BJ (cell line): ENCODE results near the gene ESF1. TPM values are rescaled to one million over a fixed set of nuclear protein-coding genes. Genes with fewer than 3 reads are reported as not detected.
"Not testable (repeated sequence)": the region's sequence is repeated elsewhere in the genome, so short reads cannot be mapped to it uniquely, and the experiment has no call there.

Experiments used
- CTCF ChIA-PET: fragments of 350-600 bp; formaldehyde crosslinking; extraction: SDS; loops from one replicate; lab custom pipeline; 2021; ENCODE audit warnings: antibody characterized with exemption, inconsistent platforms; lab: Yijun Ruan, JAX
- POLR2A ChIA-PET: fragments of 300-600 bp; sonication (Branson Sonifier 250); formaldehyde crosslinking; extraction: SDS; loops from one replicate; lab custom pipeline; 2021; ENCODE audit warnings: antibody characterized with exemption; lab: Charles Lee
- DNase-seq: peaks from one replicate; pipeline ENCODE4 v3.0.0-alpha.2; 2011; ENCODE audit warnings: low read depth
- H3K27me3 ChIP-seq: 2 replicates; pipeline ENCODE4 v1.6.0; 2011; ENCODE audit warnings: low read length; ENCODE audit not compliant: control insufficient read depth, insufficient read depth
- H3K36me3 ChIP-seq: 2 replicates; pipeline ENCODE4 v1.5.1; 2011; ENCODE audit warnings: low read length; ENCODE audit not compliant: control insufficient read depth, insufficient read depth
- H3K4me3 ChIP-seq: 2 replicates; pipeline ENCODE4 v1.5.1; 2011; ENCODE audit warnings: low read depth, mild to moderate bottlenecking, control low read depth, low read length
- polyA plus RNA-seq: library from polyadenylated mRNA; depleted of rRNA; stranded (reverse); fragments of >200 nt; gene quantifications from 2 replicates; pipeline ENCODE4 v1.2.3, GENCODE V29; 2011
- TF ChIP-seq, protein P1 (sequence below): IDR thresholded peaks from 2 replicates; pipeline ENCODE4 v1.5.1; 2011; ENCODE audit warnings: low read depth, mild to moderate bottlenecking, control low read depth, inconsistent platforms, low read length, moderate library complexity; ENCODE audit not compliant: insufficient read depth

ESF1 gene
- polyA plus RNA-seq, 1 experiment, result 0.76 TPM

DNA sequence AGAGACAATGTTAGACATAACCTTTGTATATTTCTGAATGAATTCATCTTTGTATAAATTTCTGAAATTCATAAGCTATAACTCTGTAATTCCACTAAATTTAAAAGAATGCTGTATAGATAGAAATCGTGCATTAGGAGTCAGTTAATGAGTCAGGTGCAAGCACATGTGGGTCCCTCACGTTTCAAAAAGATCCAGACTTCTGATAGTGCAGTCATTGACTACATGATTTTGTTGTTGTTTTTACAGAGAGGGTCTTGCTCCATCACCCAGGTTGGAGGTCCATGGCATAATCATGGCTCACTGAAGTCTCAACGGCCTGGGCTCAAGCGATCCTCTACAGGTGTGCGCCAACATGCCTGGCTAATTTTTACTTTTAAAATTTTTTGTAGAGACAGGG, 14.6 kb downstream of the ESF1 start:
- ChIA-PET CTCF (no interaction called here), POLR2A (no interaction called here)
- peaks cover 1% of the 10 kb centered on the region for H3K36me3 ChIP-seq

DNA sequence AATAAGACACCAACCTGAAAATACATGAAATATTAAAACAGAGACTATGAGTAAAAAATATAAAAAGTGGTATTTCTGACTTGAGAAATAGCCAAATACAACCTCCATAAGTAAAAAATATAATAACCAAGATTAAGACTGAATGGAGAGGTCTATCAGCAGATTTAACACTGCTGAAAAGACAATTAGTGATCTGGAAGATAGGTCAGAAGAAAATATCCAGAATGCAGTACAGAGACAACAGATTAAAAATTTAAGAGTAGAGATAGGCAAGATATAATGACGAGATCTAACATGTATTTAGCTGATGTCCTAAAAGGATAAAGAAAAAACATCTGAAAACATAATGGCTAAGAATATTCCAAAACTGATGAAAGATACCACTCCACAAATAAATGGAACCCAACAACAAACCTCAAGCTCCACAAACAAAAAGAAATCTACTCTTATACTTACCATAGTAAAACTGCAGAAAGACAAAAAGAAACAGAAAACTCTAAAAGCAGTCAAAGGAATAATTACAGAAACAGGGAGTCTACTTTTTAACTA, 18.8 kb downstream of the ESF1 start:
- Histone ChIP-seq H3K36me3 (peaks cover 3% of the 10 kb centered on the region), H3K4me3 (no peak overlapping the region), H3K27me3 (no peaks in the 10 kb centered on the region)
- TF ChIP-seq, protein P1, sequence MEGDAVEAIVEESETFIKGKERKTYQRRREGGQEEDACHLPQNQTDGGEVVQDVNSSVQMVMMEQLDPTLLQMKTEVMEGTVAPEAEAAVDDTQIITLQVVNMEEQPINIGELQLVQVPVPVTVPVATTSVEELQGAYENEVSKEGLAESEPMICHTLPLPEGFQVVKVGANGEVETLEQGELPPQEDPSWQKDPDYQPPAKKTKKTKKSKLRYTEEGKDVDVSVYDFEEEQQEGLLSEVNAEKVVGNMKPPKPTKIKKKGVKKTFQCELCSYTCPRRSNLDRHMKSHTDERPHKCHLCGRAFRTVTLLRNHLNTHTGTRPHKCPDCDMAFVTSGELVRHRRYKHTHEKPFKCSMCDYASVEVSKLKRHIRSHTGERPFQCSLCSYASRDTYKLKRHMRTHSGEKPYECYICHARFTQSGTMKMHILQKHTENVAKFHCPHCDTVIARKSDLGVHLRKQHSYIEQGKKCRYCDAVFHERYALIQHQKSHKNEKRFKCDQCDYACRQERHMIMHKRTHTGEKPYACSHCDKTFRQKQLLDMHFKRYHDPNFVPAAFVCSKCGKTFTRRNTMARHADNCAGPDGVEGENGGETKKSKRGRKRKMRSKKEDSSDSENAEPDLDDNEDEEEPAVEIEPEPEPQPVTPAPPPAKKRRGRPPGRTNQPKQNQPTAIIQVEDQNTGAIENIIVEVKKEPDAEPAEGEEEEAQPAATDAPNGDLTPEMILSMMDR, result no peak
- ChIA-PET CTCF (interaction anchor here (1.6 kb wide), 1 partner anchor 9 kb away, joined by 5 read pairs; no protein-coding TSS in a partner anchor), POLR2A (no interaction called here)
- DNase-seq, result no peak

More for the DNA sequence above, 14.6 kb downstream of the ESF1 start:
- no peak for DNase-seq
- Histone ChIP-seq H3K4me3 (no peak overlapping the region), H3K27me3 (no peaks in the 10 kb centered on the region)
- TF ChIP-seq, protein P1, result no peak

DNA sequence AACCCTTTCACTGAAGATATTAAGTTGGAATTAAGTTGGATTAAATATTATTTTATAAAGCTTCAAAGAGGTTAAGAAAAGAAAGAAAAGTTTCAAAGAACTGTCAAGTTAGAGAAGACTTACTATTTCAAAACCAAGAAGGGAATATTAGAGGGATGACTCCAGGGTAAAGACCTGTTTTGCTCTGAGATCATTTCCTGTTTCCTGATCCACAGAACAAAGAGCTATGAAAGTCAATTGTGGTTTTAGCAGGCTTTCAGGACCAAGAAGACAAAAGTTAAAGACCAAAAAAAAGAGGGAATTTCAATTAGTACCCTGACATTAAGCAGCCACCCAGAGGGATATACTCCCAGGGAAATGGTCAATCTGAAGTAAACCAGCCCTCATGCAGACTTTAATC, 19.4 kb downstream of the ESF1 start:
- Histone ChIP-seq H3K27me3 (no peaks in the 10 kb centered on the region), H3K36me3 (peaks cover 3% of the 10 kb centered on the region), H3K4me3 (no peak overlapping the region)
- DNase-seq, result no peak
- POLR2A ChIA-PET, result interaction anchor here (0.6 kb wide), 1 partner anchor 118 kb away, joined by 3 read pairs; no protein-coding TSS in a partner anchor
- TF ChIP-seq, protein P1, result no peak
- CTCF ChIA-PET, result interaction anchor here (0.6 to 1.6 kb wide), 2 partner anchors 8 to 23 kb away, joined by 3 to 5 read pairs; no protein-coding TSS in a partner anchor

DNA sequence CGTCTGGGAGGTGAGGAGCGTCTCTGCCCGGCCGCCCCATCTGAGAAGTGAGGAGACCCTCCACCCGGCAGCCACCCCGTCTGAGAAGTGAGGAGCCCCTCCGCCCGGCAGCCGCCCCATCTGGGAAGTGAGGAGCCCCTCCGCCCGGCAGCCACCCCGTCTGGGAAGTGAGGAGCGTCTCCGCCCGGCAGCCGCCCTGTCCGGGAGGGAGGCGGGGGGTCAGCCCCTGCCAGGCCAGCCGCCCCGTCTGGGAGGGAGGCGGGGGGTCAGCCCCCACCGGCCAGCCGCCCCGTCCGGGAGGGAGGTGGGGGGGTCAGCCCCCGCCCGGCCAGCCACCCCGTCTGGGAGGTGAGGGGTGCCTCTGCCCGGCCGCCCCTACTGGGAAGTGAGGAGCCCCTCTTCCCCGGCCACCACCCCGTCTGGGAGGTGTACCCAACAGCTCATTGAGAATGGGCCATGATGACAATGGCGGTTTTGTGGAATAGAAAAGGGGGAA, 24.2 kb downstream of the ESF1 start:
- DNase-seq, H3K27me3 ChIP-seq, CTCF ChIA-PET, POLR2A ChIA-PET, H3K36me3 ChIP-seq, H3K4me3 ChIP-seq: not testable (repeated sequence)

DNA sequence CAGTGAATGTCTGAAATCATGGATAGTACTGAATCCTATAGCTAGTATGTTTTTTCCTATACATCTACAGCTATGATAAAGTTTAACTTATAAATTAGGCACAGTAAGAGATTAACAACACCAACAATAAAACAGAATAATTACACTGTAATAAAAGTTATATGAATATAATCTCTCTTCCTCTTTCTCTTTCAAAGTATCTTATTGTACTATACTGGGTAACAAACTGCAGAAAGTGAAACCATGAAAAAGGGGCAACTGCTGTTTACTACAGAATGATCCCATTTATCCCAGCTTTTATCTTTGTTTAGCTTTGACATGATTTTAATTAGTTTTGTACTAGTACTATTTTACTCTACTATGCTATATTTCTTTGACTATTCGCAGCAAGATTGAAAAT, 25.8 kb downstream of the ESF1 start:
- Histone ChIP-seq H3K27me3 (no peaks in the 10 kb centered on the region), H3K36me3 (no peaks in the 10 kb centered on the region), H3K4me3 (no peak overlapping the region)
- DNase-seq, result no peak
- CTCF ChIA-PET, result no interaction called here
- POLR2A ChIA-PET, result no interaction called here
- TF ChIP-seq, protein P1, result no peak
